HEK293 (cell line): ENCODE data around the gene MRM1.

Source experiments
- CTCF ChIA-PET: fragments of 350-600 bp; formaldehyde crosslinking; extraction: SDS; loops from one replicate; lab custom pipeline; 2021; ENCODE audit warnings: antibody characterized with exemption; lab: Yijun Ruan, JAX
- POLR2A ChIA-PET: fragments of 300-600 bp; formaldehyde crosslinking; extraction: SDS; loops from one replicate; lab custom pipeline; 2020; ENCODE audit warnings: antibody characterized with exemption, inconsistent platforms; lab: Yijun Ruan, JAX
- H3K27ac ChIP-seq: fragments of 200-500 bp; sonication (Bioruptor generic); 2 replicates; pipeline ENCODE4 v1.5.1; 2014; ENCODE audit warnings: low read depth, low read length, control low read depth, inconsistent platforms; ENCODE audit errors: extremely low read depth
- H3K36me3 ChIP-seq, 2 experiments: fragments of 200-500 bp in 1 of 2; sonication (Bioruptor generic) in 1 of 2; 1 replicate in 1 of 2; 2 replicates in 1 of 2; pipeline ENCODE4 v1.5.1; 2014 to 2017; ENCODE audit warnings: inconsistent platforms in 2 of 2, low read length in 2 of 2; ENCODE audit not compliant: control insufficient read depth in 2 of 2, insufficient read depth in 1 of 2
- H3K4me1 ChIP-seq: fragments of 200-500 bp; sonication (Bioruptor generic); 2 replicates; pipeline ENCODE4 v1.5.1; 2014; ENCODE audit warnings: mild to moderate bottlenecking, low read length, inconsistent platforms; ENCODE audit not compliant: control insufficient read depth, insufficient read depth
- H3K4me3 ChIP-seq: 2 replicates; pipeline ENCODE4 v1.5.1; 2011; ENCODE audit warnings: low read depth, mild to moderate bottlenecking, control low read depth, low read length, moderate library complexity
- H3K9me3 ChIP-seq: fragments of 200-500 bp; sonication (Bioruptor generic); 2 replicates; pipeline ENCODE4 v1.5.1; 2014; ENCODE audit warnings: low read depth, low read length, inconsistent platforms; ENCODE audit not compliant: control insufficient read depth, insufficient read depth
- GLI2 ChIP-seq: fragments of 450-650 bp; formaldehyde crosslinking; IDR thresholded peaks from 2 replicates; pipeline ENCODE4; 2017; ENCODE audit warnings: missing biosample characterization, missing genetic modification characterization, low read depth, borderline replicate concordance
- KLF9 ChIP-seq: fragments of 450-650 bp; formaldehyde crosslinking; IDR thresholded peaks from 2 replicates; pipeline ENCODE4 v1.5.1; 2016; ENCODE audit warnings: missing biosample characterization, missing genetic modification characterization, low read depth
- MEIS1 ChIP-seq: sonication (generic); formaldehyde crosslinking; IDR thresholded peaks from 2 replicates; pipeline ENCODE4 v1.8.1; 2022; ENCODE audit warnings: missing genetic modification reagents, mild to moderate bottlenecking, borderline replicate concordance
- MYNN ChIP-seq: fragments of 450-650 bp; formaldehyde crosslinking; IDR thresholded peaks from 2 replicates; pipeline ENCODE4 v1.5.1; 2016; ENCODE audit warnings: missing biosample characterization, missing genetic modification characterization, borderline replicate concordance
- SETDB1 ChIP-seq: IDR thresholded peaks from one replicate; pipeline ENCODE4 v1.6.1; 2017; ENCODE audit warnings: mild to moderate bottlenecking, low read length, moderate library complexity, mixed read lengths; ENCODE audit not compliant: insufficient read length
- YY1 ChIP-seq: fragments of 450-650 bp; formaldehyde crosslinking; IDR thresholded peaks from 2 replicates; pipeline ENCODE4 v1.5.1; 2018; ENCODE audit warnings: missing biosample characterization, missing genetic modification characterization
- ZBTB48 ChIP-seq: fragments of 450-650 bp; formaldehyde crosslinking; IDR thresholded peaks from 2 replicates; pipeline ENCODE4 v1.5.1; 2016; ENCODE audit warnings: missing biosample characterization, missing genetic modification characterization
- ZBTB7A ChIP-seq: fragments of 450-650 bp; formaldehyde crosslinking; IDR thresholded peaks from 2 replicates; pipeline ENCODE4 v1.5.1; 2016; ENCODE audit warnings: low read depth, missing biosample characterization, missing genetic modification characterization
- ZFHX2 ChIP-seq: fragments of 450-650 bp; formaldehyde crosslinking; conservative IDR thresholded peaks from 2 replicates; pipeline ENCODE4 v1.5.1; 2016; ENCODE audit warnings: missing biosample characterization, missing genetic modification characterization
- ZFP41 ChIP-seq: fragments of 450-650 bp; formaldehyde crosslinking; IDR thresholded peaks from 2 replicates; pipeline ENCODE4 v1.5.1; 2016; ENCODE audit warnings: missing biosample characterization, missing genetic modification characterization, borderline replicate concordance
- ZIC2 ChIP-seq: fragments of 450-650 bp; formaldehyde crosslinking; IDR thresholded peaks from 2 replicates; pipeline ENCODE4 v1.5.1; 2016; ENCODE audit warnings: missing biosample characterization, missing genetic modification characterization
- ZNF174 ChIP-seq: fragments of 450-650 bp; formaldehyde crosslinking; IDR thresholded peaks from 2 replicates; pipeline ENCODE4 v1.5.0; 2017; ENCODE audit warnings: missing biosample characterization, mild to moderate bottlenecking, missing genetic modification characterization
- ZNF2 ChIP-seq: fragments of 450-650 bp; formaldehyde crosslinking; IDR thresholded peaks from 2 replicates; pipeline ENCODE4 v1.5.1; 2016; ENCODE audit warnings: missing biosample characterization, missing genetic modification characterization
- ZNF23 ChIP-seq: fragments of 450-650 bp; formaldehyde crosslinking; IDR thresholded peaks from 2 replicates; pipeline ENCODE4 v1.5.1; 2016; ENCODE audit warnings: missing biosample characterization, missing genetic modification characterization, borderline replicate concordance
- ZNF280C ChIP-seq: fragments of 450-650 bp; formaldehyde crosslinking; IDR thresholded peaks from 2 replicates; pipeline ENCODE4 v1.5.1; 2016; ENCODE audit warnings: missing biosample characterization, missing genetic modification characterization
- ZNF335 ChIP-seq: fragments of 450-650 bp; formaldehyde crosslinking; conservative IDR thresholded peaks from 2 replicates; pipeline ENCODE4 v1.5.1; 2016; ENCODE audit warnings: missing biosample characterization, missing genetic modification characterization
- ZNF391 ChIP-seq: fragments of 450-650 bp; formaldehyde crosslinking; IDR thresholded peaks from 2 replicates; pipeline ENCODE4 v1.5.1; 2016; ENCODE audit warnings: low read depth, missing biosample characterization, missing genetic modification characterization, borderline replicate concordance
- ZNF501 ChIP-seq: fragments of 450-650 bp; formaldehyde crosslinking; IDR thresholded peaks from 2 replicates; pipeline ENCODE4 v1.5.1; 2016; ENCODE audit warnings: missing biosample characterization, missing genetic modification characterization
- ZNF596 ChIP-seq: fragments of 450-650 bp; IDR thresholded peaks from 2 replicates; pipeline ENCODE4 v1.5.0; 2018; ENCODE audit warnings: missing biosample characterization, mild to moderate bottlenecking, missing genetic modification characterization, moderate library complexity
- ZNF621 ChIP-seq: fragments of 450-650 bp; formaldehyde crosslinking; IDR thresholded peaks from 2 replicates; pipeline ENCODE4 v1.5.1; 2017; ENCODE audit warnings: missing biosample characterization, missing genetic modification characterization
- ZNF777 ChIP-seq: fragments of 450-650 bp; formaldehyde crosslinking; IDR thresholded peaks from 2 replicates; pipeline ENCODE4 v1.5.1; 2017; ENCODE audit warnings: missing biosample characterization, missing genetic modification characterization, borderline replicate concordance
- ZNF792 ChIP-seq: fragments of 450-650 bp; formaldehyde crosslinking; IDR thresholded peaks from 2 replicates; pipeline ENCODE4 v1.5.1; 2016; ENCODE audit warnings: missing biosample characterization, missing genetic modification characterization
- ZSCAN23 ChIP-seq: fragments of 450-650 bp; formaldehyde crosslinking; IDR thresholded peaks from 2 replicates; pipeline ENCODE4 v1.5.1; 2016; ENCODE audit warnings: missing biosample characterization, missing genetic modification characterization
- TF ChIP-seq, protein P1 (sequence below): fragments of 450-650 bp; formaldehyde crosslinking; conservative IDR thresholded peaks from 2 replicates; pipeline ENCODE4 v1.5.1; 2016; ENCODE audit warnings: low read depth, missing biosample characterization, missing genetic modification characterization
- TF ChIP-seq, protein P2 (sequence below): fragments of 450-650 bp; formaldehyde crosslinking; IDR thresholded peaks from 2 replicates; pipeline ENCODE4 v1.5.1; 2016; ENCODE audit warnings: missing biosample characterization, missing genetic modification characterization

Gene MRM1

GRCh38 chr17:36578671-36579070 lies 22.7 kb upstream of the MRM1 start (continued):
- TF ChIP-seq ZNF280C (no peak), ZBTB48 (no peak), ZNF335 (tag by site-specific recombination) (no peak), MEIS1 (CRISPR knock-in tag) (no peak)

- H3K9me3 ChIP-seq: no peaks in the 10 kb centered on the region
- no peak overlapping the region for H3K4me3 ChIP-seq
- H3K4me1 ChIP-seq: no peaks in the 10 kb centered on the region
- ChIA-PET POLR2A (no interaction called here), CTCF (interaction anchor here (0.6 to 0.7 kb wide), 4 partner anchors 10 to 622 kb away, joined by 3 to 4 read pairs (median 3); no protein-coding TSS in a partner anchor)
- peaks cover 93 to 97% of the 10 kb centered on the region in 2 experiments for H3K36me3 ChIP-seq
- TF ChIP-seq ZNF280C (no peak), ZFP41 (tag by site-specific recombination) (no peak), SETDB1 (no peak), ZNF2 (no peak), KLF9 (tag by site-specific recombination) (no peak)
- TF ChIP-seq, protein P1, sequence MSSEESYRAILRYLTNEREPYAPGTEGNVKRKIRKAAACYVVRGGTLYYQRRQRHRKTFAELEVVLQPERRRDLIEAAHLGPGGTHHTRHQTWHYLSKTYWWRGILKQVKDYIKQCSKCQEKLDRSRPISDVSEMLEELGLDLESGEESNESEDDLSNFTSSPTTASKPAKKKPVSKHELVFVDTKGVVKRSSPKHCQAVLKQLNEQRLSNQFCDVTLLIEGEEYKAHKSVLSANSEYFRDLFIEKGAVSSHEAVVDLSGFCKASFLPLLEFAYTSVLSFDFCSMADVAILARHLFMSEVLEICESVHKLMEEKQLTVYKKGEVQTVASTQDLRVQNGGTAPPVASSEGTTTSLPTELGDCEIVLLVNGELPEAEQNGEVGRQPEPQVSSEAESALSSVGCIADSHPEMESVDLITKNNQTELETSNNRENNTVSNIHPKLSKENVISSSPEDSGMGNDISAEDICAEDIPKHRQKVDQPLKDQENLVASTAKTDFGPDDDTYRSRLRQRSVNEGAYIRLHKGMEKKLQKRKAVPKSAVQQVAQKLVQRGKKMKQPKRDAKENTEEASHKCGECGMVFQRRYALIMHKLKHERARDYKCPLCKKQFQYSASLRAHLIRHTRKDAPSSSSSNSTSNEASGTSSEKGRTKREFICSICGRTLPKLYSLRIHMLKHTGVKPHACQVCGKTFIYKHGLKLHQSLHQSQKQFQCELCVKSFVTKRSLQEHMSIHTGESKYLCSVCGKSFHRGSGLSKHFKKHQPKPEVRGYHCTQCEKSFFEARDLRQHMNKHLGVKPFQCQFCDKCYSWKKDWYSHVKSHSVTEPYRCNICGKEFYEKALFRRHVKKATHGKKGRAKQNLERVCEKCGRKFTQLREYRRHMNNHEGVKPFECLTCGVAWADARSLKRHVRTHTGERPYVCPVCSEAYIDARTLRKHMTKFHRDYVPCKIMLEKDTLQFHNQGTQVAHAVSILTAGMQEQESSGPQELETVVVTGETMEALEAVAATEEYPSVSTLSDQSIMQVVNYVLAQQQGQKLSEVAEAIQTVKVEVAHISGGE (tag by site-specific recombination): no peak
- H3K27ac ChIP-seq: no peak overlapping the region
Observed at GRCh38 chr17:36583787-36584186, 17.6 kb upstream of the MRM1 start.

- H3K36me3 ChIP-seq: peaks cover 76 to 89% of the 10 kb centered on the region in 2 experiments
- ChIA-PET CTCF (interaction anchor here (0.5 to 1.5 kb wide), 3 partner anchors 17 to 950 kb away, joined by 3 to 6 read pairs (median 4); no protein-coding TSS in a partner anchor), POLR2A (interaction anchor here (0.8 kb wide), 1 partner anchor 9 kb away, joined by 3 read pairs; no protein-coding TSS in a partner anchor)
- H3K9me3 ChIP-seq: no peaks in the 10 kb centered on the region
- no peak overlapping the region for H3K27ac ChIP-seq
- H3K4me1 ChIP-seq: peaks cover 3% of the 10 kb centered on the region; the same call in 1 of the 2 replicates
- H3K4me3 ChIP-seq: no peak overlapping the region
- TF ChIP-seq ZNF174 (tag by site-specific recombination): no peak
- no peak for TF ChIP-seq ZNF23 (tag by site-specific recombination)
- no peak for TF ChIP-seq ZNF621 (tag by site-specific recombination)
- no peak for TF ChIP-seq ZNF596 (tag by site-specific recombination)
- no peak for TF ChIP-seq ZNF792 (tag by site-specific recombination)
- TF ChIP-seq ZFHX2 (tag by site-specific recombination): no peak
- TF ChIP-seq, protein P2, sequence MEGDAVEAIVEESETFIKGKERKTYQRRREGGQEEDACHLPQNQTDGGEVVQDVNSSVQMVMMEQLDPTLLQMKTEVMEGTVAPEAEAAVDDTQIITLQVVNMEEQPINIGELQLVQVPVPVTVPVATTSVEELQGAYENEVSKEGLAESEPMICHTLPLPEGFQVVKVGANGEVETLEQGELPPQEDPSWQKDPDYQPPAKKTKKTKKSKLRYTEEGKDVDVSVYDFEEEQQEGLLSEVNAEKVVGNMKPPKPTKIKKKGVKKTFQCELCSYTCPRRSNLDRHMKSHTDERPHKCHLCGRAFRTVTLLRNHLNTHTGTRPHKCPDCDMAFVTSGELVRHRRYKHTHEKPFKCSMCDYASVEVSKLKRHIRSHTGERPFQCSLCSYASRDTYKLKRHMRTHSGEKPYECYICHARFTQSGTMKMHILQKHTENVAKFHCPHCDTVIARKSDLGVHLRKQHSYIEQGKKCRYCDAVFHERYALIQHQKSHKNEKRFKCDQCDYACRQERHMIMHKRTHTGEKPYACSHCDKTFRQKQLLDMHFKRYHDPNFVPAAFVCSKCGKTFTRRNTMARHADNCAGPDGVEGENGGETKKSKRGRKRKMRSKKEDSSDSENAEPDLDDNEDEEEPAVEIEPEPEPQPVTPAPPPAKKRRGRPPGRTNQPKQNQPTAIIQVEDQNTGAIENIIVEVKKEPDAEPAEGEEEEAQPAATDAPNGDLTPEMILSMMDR: no peak
- no peak for TF ChIP-seq ZNF391 (tag by site-specific recombination)
- TF ChIP-seq ZSCAN23 (tag by site-specific recombination): no peak
- no peak for TF ChIP-seq MYNN (tag by site-specific recombination)
- TF ChIP-seq ZNF501: no peak
- TF ChIP-seq ZIC2 (tag by site-specific recombination): no peak
- no peak for TF ChIP-seq YY1 (tag by site-specific recombination)
- no peak for TF ChIP-seq ZNF777 (tag by site-specific recombination)
- no peak for TF ChIP-seq GLI2 (tag by site-specific recombination)
- TF ChIP-seq ZBTB7A: no peak
Observed at GRCh38 chr17:36586138-36586537, 15.2 kb upstream of the MRM1 start.
